Measurements from ENCODE around the gene HEYL. TPM values are rescaled to one million over a fixed set of nuclear protein-coding genes. Genes with fewer than 3 reads are reported as not detected.

HEYL gene
- total RNA-seq, 3 donors from 2014 or later: 2.1 to 5.2 (median 2.3) TPM

GRCh38 chr1:39659538-39659937 is 20.1 kb upstream of the HEYL start:
- DNase-seq (ENCODE audit: low spot score in 2 of 2): no peak
- no peaks in the 10 kb centered on the region for H3K36me3 ChIP-seq
- intact Hi-C loops (cut with DNase I; ENCODE audit: low total_unique reads): no loop called here
- no peaks in the 10 kb centered on the region for H3K27me3 ChIP-seq
- no peak overlapping the region for H3K27ac ChIP-seq
- no peak for TF ChIP-seq POLR2A (IDR thresholded peaks at IDR 0.05)
- TF ChIP-seq CTCF (IDR thresholded peaks at IDR 0.05): no peak
- no peak for TF ChIP-seq POLR2AphosphoS5 (IDR thresholded peaks at IDR 0.05)
- H3K9me3 ChIP-seq: no peaks in the 10 kb centered on the region
- no peaks in the 10 kb centered on the region for H3K4me1 ChIP-seq
- H3K4me3 ChIP-seq: no peak overlapping the region

GRCh38 chr1:39659110-39659509 is 19.7 kb upstream of the HEYL start:
- DNase-seq (ENCODE audit: low spot score in 2 of 2): no peak
- Histone ChIP-seq H3K9me3 (no peaks in the 10 kb centered on the region), H3K4me3 (no peak overlapping the region), H3K27me3 (no peaks in the 10 kb centered on the region), H3K27ac (no peak overlapping the region), H3K4me1 (no peaks in the 10 kb centered on the region), H3K36me3 (no peaks in the 10 kb centered on the region)
- intact Hi-C loops (cut with DNase I; ENCODE audit: low total_unique reads): no loop called here
- no peak for TF ChIP-seq CTCF (IDR thresholded peaks at IDR 0.05)
- TF ChIP-seq POLR2AphosphoS5 (IDR thresholded peaks at IDR 0.05): no peak
- TF ChIP-seq POLR2A (IDR thresholded peaks at IDR 0.05): no peak

- TF ChIP-seq CTCF (IDR thresholded peaks at IDR 0.05) (peak in 1 of 3 donors; percentile 36), POLR2AphosphoS5 (IDR thresholded peaks at IDR 0.05) (no peak), POLR2A (IDR thresholded peaks at IDR 0.05) (no peak)
- H3K4me1 ChIP-seq: no peaks in the 10 kb centered on the region
- intact Hi-C loops (cut with DNase I; ENCODE audit: low total_unique reads): no loop called here
- no peak overlapping the region for H3K27ac ChIP-seq
- H3K4me3 ChIP-seq: no peak overlapping the region
- no peaks in the 10 kb centered on the region for H3K36me3 ChIP-seq
- DNase-seq (ENCODE audit: low spot score in 2 of 2): no peak
- H3K9me3 ChIP-seq: no peaks in the 10 kb centered on the region
- H3K27me3 ChIP-seq: no peaks in the 10 kb centered on the region
Observed at GRCh38 chr1:39657923-39658485, 18.6 kb upstream of the HEYL start.

GRCh38 chr1:39657402-39657801 is 18.0 kb upstream of the HEYL start:
- Histone ChIP-seq H3K9me3 (no peaks in the 10 kb centered on the region), H3K4me3 (no peak overlapping the region), H3K27ac (no peak overlapping the region), H3K36me3 (no peaks in the 10 kb centered on the region), H3K4me1 (no peaks in the 10 kb centered on the region), H3K27me3 (no peaks in the 10 kb centered on the region)
- TF ChIP-seq CTCF (IDR thresholded peaks at IDR 0.05) (no peak), POLR2AphosphoS5 (IDR thresholded peaks at IDR 0.05) (no peak), POLR2A (IDR thresholded peaks at IDR 0.05) (no peak)
- intact Hi-C loops (cut with DNase I; ENCODE audit: low total_unique reads): no loop called here
- DNase-seq (ENCODE audit: low spot score in 2 of 2): no peak

- H3K27ac ChIP-seq: no peak overlapping the region
- no peaks in the 10 kb centered on the region for H3K4me1 ChIP-seq
- TF ChIP-seq POLR2A (IDR thresholded peaks at IDR 0.05) (no peak), POLR2AphosphoS5 (IDR thresholded peaks at IDR 0.05) (no peak), CTCF (IDR thresholded peaks at IDR 0.05) (no peak)
- H3K27me3 ChIP-seq: no peaks in the 10 kb centered on the region
- no peak for DNase-seq (ENCODE audit: low spot score in 2 of 2)
- intact Hi-C loops (cut with DNase I; ENCODE audit: low total_unique reads): no loop called here
- H3K4me3 ChIP-seq: no peak overlapping the region
- no peaks in the 10 kb centered on the region for H3K9me3 ChIP-seq
- H3K36me3 ChIP-seq: no peaks in the 10 kb centered on the region
Observed at GRCh38 chr1:39656391-39656790, 16.9 kb upstream of the HEYL start.
